Adrenal gland (tissue), 5 donors: ENCODE data around the gene PPP2CA.

ENCODE experiments used
- POLR2A ChIP-seq, 2 donors: fragments of 450-650 bp; IDR thresholded peaks; one replicate each; pipeline ENCODE4 v1.6.1; 2017; ENCODE audit warnings: antibody characterized with exemption in 2 of 2, mild to moderate bottlenecking in 2 of 2, moderate library complexity in 1 of 2
- TF ChIP-seq, protein P1 (sequence below), 6 experiments: fragments of 450-650 bp in 4 of 6; fragments of 200-600 bp in 2 of 6; sonication (generic) in 1 of 6; IDR thresholded peaks; 1 replicate in 5 of 6; 2 replicates in 1 of 6; pipeline versions ENCODE4 v1.5.1 to v1.8.0; 2016 to 2021; ENCODE audit warnings: antibody characterized with exemption in 6 of 6, mild to moderate bottlenecking in 2 of 6, moderate library complexity in 1 of 6
- donor health status: DM: no; HTN: no; CAD: no.

- TF ChIP-seq POLR2A (IDR thresholded peaks at IDR 0.05): no peak
- TF ChIP-seq, protein P1, sequence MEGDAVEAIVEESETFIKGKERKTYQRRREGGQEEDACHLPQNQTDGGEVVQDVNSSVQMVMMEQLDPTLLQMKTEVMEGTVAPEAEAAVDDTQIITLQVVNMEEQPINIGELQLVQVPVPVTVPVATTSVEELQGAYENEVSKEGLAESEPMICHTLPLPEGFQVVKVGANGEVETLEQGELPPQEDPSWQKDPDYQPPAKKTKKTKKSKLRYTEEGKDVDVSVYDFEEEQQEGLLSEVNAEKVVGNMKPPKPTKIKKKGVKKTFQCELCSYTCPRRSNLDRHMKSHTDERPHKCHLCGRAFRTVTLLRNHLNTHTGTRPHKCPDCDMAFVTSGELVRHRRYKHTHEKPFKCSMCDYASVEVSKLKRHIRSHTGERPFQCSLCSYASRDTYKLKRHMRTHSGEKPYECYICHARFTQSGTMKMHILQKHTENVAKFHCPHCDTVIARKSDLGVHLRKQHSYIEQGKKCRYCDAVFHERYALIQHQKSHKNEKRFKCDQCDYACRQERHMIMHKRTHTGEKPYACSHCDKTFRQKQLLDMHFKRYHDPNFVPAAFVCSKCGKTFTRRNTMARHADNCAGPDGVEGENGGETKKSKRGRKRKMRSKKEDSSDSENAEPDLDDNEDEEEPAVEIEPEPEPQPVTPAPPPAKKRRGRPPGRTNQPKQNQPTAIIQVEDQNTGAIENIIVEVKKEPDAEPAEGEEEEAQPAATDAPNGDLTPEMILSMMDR (IDR thresholded peaks at IDR 0.05): no peak
Measured at GRCh38 chr5:134255418-134256150, 29.7 kb upstream of the PPP2CA start.
